ENCODE results near the gene MDM1.

The MDM1 gene

GRCh38 chr12:68354977-68355541 lies 22.9 kb upstream of the MDM1 start:
- TF ChIP-seq, protein P1, sequence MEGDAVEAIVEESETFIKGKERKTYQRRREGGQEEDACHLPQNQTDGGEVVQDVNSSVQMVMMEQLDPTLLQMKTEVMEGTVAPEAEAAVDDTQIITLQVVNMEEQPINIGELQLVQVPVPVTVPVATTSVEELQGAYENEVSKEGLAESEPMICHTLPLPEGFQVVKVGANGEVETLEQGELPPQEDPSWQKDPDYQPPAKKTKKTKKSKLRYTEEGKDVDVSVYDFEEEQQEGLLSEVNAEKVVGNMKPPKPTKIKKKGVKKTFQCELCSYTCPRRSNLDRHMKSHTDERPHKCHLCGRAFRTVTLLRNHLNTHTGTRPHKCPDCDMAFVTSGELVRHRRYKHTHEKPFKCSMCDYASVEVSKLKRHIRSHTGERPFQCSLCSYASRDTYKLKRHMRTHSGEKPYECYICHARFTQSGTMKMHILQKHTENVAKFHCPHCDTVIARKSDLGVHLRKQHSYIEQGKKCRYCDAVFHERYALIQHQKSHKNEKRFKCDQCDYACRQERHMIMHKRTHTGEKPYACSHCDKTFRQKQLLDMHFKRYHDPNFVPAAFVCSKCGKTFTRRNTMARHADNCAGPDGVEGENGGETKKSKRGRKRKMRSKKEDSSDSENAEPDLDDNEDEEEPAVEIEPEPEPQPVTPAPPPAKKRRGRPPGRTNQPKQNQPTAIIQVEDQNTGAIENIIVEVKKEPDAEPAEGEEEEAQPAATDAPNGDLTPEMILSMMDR (IDR thresholded peaks at IDR 0.05; ENCODE audit: low read depth, low read length): no peak
- no peak overlapping the region for H3K4me3 ChIP-seq (ENCODE audit: low read depth, low read length)

DNA sequence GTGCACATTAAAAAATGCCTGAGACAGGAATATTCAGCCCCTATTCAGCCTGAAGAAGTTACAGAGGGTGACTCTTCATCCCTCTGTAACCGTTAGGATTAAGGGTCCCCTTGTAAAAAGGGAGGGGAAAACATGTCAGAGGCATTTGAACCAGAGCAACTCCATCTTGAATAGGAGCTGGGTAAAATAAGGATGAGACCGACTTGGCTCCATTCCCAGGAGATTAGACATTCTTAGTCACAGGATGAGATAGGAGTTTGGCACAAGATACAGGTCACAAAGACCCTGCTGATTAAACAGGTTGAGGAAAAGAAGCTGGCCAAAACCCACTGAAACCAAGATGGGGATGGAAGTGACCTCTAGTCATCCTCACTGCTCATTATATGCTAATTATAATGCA lies 19.9 kb upstream of the MDM1 start:
- TF ChIP-seq, protein P1 (IDR thresholded peaks at IDR 0.05; ENCODE audit: low read depth, low read length): no peak
- no peak overlapping the region for H3K4me3 ChIP-seq (ENCODE audit: low read depth, low read length)

DNA sequence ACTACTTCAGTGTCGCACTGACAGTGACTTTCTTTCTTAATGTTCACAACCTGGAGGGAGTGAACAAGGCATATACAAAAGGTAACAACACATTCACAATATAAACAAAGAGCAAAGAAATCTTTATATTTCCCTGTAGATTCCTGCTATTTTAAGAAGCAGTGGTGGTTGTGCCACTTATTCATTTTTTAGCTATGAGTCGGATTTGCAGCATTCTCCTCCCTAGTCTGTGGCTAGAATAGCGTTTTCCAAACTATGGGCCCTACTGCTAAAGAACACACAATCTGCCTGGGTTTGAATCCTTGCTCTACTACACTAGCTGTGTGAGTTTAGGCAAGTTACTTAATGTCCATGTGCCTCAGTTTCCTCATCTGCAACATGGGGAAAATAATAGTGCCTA lies 18.6 kb upstream of the MDM1 start:
- TF ChIP-seq, protein P1 (IDR thresholded peaks at IDR 0.05; ENCODE audit: low read depth, low read length): no peak
- no peak overlapping the region for H3K4me3 ChIP-seq (ENCODE audit: low read depth, low read length)

GRCh38 chr12:68349921-68350606 lies 17.9 kb upstream of the MDM1 start:
- no peak overlapping the region for H3K4me3 ChIP-seq (ENCODE audit: low read depth, low read length)
- TF ChIP-seq, protein P1 (IDR thresholded peaks at IDR 0.05; ENCODE audit: low read depth, low read length): no peak

DNA sequence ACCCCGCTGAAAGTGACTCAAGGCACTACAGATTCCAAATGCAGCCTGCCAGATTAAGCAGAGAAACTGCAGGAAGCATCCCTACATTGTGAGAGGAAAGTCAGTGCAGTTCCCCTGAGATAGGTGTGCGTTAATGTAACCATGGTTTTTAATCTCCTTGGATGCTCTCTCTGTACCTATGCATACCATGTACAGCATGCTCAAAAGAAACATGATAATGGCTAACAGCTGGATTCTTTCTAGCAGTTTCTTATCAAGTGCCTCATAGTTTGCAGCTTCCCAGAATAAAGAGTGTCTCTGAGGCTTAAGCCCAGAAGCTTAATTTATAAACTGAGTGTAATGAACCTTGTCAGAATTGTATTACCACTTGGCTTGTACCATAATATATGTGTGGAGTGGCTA lies 17.1 kb upstream of the MDM1 start:
- TF ChIP-seq, protein P1 (IDR thresholded peaks at IDR 0.05; ENCODE audit: low read depth, low read length): no peak
- H3K4me3 ChIP-seq (ENCODE audit: low read depth, low read length): no peak overlapping the region

GRCh38 chr12:68348419-68348818 lies 16.3 kb upstream of the MDM1 start:
- H3K4me3 ChIP-seq (ENCODE audit: low read depth, low read length): no peak overlapping the region
- TF ChIP-seq, protein P1 (IDR thresholded peaks at IDR 0.05; ENCODE audit: low read depth, low read length): no peak

DNA sequence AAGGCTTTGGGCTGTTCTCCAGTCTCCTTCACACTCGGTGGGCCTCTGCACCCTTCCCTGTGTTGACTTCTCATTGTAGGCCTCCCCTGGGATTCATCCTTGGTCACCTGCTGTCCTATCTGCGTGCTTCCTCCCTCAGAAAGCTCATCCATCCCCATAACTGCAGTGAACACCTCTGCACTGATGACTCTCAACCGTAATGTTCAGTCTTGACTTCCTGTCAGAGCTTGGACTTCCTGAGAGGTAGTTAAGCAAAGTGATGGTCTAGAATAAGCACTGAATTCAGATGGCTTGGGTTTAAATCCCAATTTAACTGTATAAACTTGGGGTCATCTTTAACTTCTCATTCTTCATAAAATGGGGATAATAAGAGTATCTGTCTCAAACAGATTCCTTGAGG lies 13.6 kb upstream of the MDM1 start:
- no peak overlapping the region for H3K4me3 ChIP-seq (ENCODE audit: low read depth, low read length)
- TF ChIP-seq, protein P1 (IDR thresholded peaks at IDR 0.05; ENCODE audit: low read depth, low read length): no peak

Measured in WI38 (cell line).